NCI-H128 (cell line): ENCODE data around the gene IRAK1.

Experiments
- DNase-seq: peaks from one replicate; lab custom pipeline; 2025; ENCODE audit not compliant: unreplicated experiment; lab: John Stamatoyannopoulos, UW

The IRAK1 gene

DNA sequence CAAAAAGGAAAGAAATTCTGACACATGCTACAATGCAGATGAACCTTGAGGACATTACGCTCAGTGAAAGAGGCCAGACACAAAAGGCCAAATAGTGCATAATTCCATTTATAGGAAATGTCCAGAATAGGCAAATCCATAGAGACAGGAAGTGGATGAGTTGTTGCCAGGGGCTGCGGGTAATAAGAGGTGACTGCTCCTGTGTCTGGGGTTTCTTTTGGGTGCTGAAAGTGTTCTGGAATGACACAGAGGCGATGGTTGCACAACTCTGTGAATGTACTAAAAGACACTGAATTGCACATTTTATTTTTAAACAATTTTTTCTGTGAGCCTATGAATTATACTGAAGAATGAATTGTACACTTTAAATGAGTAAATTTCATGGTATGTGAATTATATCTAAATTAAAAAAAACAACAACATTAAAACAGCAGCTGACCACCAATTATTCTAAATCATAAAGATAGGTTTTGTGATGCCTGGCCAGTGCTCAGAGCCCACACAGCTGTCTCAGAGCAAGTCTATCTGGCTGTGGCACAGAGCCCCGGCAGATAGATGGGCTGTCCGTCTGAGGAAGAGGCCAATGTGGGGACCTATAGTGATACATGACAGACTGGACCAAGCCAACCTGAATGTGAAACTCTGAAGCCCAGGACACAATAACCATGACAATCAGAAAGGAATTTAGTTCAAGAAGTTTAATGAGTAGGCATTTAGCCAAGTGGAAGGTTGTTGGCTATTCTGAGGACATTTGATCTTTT, 23.5 kb upstream of the IRAK1 start:
- DNase-seq: no peak

GRCh38 chrX:154040863-154041262, 21.2 kb upstream of the IRAK1 start:
- DNase-seq: no peak

- DNase-seq: no peak
Measured at GRCh38 chrX:154040307-154040756, 20.6 kb upstream of the IRAK1 start.

DNA sequence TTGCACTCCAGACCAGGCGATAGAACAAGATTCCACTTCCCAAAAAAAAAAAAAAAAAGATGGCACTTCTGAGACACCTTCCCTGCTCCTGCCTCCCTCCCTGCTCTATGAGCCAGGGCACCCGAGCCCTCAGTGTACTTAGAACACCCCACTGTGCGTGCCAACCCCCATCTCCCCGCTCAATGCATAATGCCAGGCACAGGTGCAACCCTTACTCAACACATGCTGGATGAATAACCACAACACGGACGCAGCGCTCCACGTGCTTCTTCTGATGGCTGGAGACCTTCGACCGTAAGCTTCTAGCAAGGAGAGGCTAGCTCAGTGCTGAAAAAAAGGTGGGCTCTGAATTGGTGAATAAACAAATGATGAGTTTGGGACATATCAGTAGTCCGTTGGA, 19.9 kb upstream of the IRAK1 start:
- DNase-seq: no peak

- no peak for DNase-seq
Measured at GRCh38 chrX:154038656-154039055, 19.0 kb upstream of the IRAK1 start.

GRCh38 chrX:154037754-154038153, 18.1 kb upstream of the IRAK1 start:
- no peak for DNase-seq

- no peak for DNase-seq
Measured at GRCh38 chrX:154036513-154036912, 16.8 kb upstream of the IRAK1 start.

DNA sequence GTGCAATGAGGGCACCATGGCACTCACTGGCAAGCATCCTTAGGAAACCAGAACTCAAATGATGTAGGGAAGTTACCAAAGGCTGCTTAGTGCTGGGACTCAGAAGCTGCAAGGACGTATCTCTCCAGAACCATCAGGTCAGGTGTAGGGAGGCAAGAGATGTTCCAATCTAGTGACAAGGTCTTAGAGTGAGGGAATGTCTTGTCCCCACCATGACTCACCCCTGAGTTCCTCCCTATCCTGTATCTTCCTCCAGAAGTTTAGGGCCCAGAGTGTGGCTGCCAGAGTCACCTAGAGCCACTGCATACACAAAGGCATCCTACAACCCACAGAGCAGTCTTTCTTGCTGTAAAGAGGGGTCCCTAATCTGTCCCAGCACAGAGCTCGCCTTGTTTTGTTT, 14.1 kb upstream of the IRAK1 start:
- no peak for DNase-seq

DNA sequence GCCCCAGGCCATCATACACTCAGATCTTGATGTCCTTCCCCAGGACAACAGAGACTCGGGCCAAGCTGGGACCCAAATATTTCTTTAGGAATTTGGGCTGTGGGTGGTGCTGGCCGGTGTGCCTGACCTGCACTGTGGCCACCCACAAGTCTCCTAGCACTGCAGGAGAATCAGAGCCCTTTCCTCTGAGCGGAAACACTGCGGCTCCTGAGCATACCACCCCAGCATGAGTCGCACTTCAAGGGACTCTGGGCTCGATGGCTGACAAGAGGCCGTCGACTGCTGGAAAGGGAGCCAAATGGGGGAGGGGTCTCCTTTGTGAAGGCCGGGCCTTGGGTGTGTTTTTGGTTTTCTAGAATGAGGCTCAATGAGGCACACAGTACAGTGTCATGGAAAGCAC, 13.0 kb upstream of the IRAK1 start:
- no peak for DNase-seq

DNA sequence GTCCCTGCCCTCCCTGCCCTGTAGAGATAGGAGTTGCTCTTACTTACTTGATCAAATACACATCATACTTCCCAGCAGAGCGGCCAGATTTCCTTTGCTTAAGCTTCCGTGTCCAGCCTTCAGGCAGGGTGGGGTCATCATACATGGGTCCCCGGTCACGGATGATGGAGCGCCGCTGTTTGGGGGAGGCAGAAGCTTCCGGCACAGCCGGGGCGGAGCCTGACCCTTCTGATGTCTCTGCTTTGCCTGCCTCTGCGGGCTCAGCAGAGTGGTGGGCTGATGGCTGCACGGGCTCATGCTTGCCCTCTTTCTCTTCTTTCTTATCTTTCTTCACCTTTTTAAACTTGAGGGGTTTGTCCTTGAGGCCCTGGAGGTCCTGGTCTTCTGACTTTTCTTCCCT, 12.5 kb upstream of the IRAK1 start:
- no peak for DNase-seq

- no peak for DNase-seq
Measured at GRCh38 chrX:154030715-154031305, 11.1 kb upstream of the IRAK1 start.

DNA sequence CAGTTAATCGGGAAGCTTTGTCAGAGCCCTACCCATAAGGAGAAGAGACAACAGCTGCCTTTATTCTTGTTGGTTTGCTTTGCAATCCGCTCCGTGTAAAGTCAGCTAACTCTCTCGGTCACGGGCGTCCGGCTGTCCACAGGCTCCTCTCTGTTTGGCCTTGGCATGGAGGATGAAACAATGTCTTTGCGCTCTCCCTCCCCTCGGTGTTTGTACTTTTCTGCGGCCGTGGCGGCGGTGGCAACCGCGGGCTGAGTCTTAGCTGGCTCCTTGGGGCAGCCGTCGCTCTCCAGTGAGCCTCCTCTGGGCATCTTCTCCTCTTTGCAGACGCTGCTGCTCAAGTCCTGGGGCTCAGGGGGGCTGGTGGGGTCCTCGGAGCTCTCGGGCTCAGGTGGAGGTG, 10.6 kb upstream of the IRAK1 start:
- DNase-seq: no peak

GRCh38 chrX:154029439-154029838, 9.7 kb upstream of the IRAK1 start:
- DNase-seq: no peak

DNA sequence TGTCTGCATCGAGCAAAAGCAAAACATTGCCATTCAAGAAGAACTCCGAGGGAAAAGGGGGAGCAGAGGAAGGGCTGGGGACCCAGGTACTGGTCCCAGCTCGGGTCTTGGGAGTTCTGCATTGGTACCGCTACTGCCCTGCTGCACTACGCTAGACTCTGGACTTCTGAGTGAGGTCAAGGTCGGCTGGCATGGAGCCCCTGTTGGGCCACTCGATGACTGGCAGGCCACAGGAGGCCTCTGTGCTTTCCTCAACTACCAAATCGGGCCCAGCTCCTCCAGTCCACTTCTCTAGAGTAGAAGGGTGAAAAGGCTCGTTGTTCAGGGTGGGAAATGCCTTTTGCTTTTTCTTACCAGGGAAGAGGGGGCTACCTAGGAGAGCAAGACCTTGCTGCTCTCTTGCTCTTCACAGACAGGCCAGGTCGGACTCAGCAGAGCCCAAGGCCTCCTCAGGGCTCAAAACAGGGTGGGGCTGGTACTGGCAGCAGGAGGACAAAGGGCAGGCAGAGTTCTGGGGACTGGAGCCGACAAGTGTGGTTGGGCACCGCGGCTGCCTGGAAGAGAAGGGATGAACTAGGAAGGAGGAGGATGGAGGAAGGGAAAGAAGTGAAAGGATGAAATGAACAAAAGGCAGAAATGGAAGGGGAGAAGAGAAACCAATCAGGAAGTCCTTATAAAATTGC, 8.9 kb upstream of the IRAK1 start:
- no peak for DNase-seq

- DNase-seq: no peak
Measured at GRCh38 chrX:154027986-154028385, 8.3 kb upstream of the IRAK1 start.

DNA sequence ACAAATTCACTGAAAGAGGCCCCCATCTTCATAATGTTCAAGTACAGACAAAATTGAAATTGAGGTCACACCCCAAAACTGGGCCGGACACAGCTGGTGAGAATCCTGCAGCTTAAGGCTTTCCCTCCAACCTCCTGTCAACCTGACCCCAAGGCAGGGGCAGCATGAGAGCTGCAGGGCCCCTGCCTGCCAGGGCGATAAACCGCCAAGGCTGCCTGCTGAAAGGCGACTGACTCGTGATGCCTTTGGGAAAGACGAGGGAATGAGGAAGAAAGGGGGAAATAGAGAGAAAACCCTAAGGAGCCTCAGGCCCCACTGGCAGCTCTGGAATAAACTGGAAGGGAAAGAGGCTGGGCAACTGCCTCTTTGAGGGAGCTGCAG, 7.3 kb upstream of the IRAK1 start:
- DNase-seq: no peak

- DNase-seq: no peak
Measured at GRCh38 chrX:154026136-154027021, 6.7 kb upstream of the IRAK1 start.

- no peak for DNase-seq
Measured at GRCh38 chrX:154025230-154025629, 5.5 kb upstream of the IRAK1 start.

GRCh38 chrX:154024271-154024670, 4.6 kb upstream of the IRAK1 start:
- DNase-seq: no peak

GRCh38 chrX:154023276-154024000, 3.7 kb upstream of the IRAK1 start:
- DNase-seq: no peak

DNA sequence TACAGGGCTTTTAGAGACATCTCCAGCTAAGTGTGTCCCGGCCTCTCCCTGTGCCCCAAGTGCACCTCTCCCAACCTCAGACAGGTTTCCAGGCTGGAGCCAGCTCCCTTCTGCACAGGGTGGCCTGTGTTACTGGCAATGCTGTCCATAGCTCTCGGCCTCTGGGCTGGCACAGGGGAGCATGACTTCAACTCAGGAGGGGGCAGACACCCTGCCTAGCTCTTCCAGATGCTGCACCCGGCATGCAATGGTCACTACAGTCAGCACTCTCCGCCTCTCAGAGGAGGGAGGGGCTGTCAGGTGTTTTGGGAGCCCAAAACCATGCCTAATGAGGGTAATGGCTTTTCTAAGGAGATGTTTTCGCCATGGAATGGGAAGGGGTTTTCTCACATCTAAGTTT, 2.4 kb upstream of the IRAK1 start:
- DNase-seq: no peak
